Osteocyte (in vitro differentiated cells): Measurements from ENCODE around the gene UCHL5. TPM values are rescaled to one million over a fixed set of nuclear protein-coding genes. Genes with fewer than 3 reads are reported as not detected.
"Not testable (repeated sequence)": the region's sequence is repeated elsewhere in the genome, so short reads cannot be mapped to it uniquely, and the experiment has no call there.

Source experiments
- DNase-seq: peaks from one replicate; pipeline ENCODE4 v3.0.0; 2021; ENCODE audit warnings: mixed read lengths; ENCODE audit not compliant: unreplicated experiment; ENCODE audit errors: extremely low spot score
- H3K27ac Mint-ChIP-seq: one replicate; pipeline ENCODE4 v1.8.0; 2021; ENCODE audit warnings: mild to moderate bottlenecking, mixed read lengths; ENCODE audit not compliant: unreplicated experiment
- H3K27me3 Mint-ChIP-seq: one replicate; pipeline ENCODE4 v1.8.0; 2021; ENCODE audit warnings: mixed read lengths; ENCODE audit not compliant: unreplicated experiment
- H3K36me3 Mint-ChIP-seq: one replicate; pipeline ENCODE4 v1.8.0; 2021; ENCODE audit warnings: mixed read lengths; ENCODE audit not compliant: unreplicated experiment
- H3K4me1 Mint-ChIP-seq: one replicate; pipeline ENCODE4 v1.8.0; 2021; ENCODE audit warnings: mixed read lengths; ENCODE audit not compliant: unreplicated experiment
- H3K4me3 Mint-ChIP-seq: one replicate; pipeline ENCODE4 v1.8.0; 2021; ENCODE audit warnings: mild to moderate bottlenecking, moderate library complexity, mixed read lengths; ENCODE audit not compliant: unreplicated experiment
- H3K9me3 Mint-ChIP-seq: one replicate; pipeline ENCODE4 v1.8.0; 2021; ENCODE audit warnings: mixed read lengths; ENCODE audit not compliant: unreplicated experiment
- total RNA-seq: library from RNA; stranded (reverse); gene quantifications from 2 replicates; pipeline ENCODE4 v1.2.1, GENCODE V29; 2021
- TF ChIP-seq, protein P1 (sequence below): fragments of 200-600 bp; sonication (generic); IDR thresholded peaks from 2 replicates; pipeline ENCODE4 v1.5.0; 2021; ENCODE audit warnings: antibody characterized with exemption, mild to moderate bottlenecking, moderate library complexity

UCHL5 gene
- total RNA-seq, 1 donor from 2014 or later = 26.7 TPM

DNA sequence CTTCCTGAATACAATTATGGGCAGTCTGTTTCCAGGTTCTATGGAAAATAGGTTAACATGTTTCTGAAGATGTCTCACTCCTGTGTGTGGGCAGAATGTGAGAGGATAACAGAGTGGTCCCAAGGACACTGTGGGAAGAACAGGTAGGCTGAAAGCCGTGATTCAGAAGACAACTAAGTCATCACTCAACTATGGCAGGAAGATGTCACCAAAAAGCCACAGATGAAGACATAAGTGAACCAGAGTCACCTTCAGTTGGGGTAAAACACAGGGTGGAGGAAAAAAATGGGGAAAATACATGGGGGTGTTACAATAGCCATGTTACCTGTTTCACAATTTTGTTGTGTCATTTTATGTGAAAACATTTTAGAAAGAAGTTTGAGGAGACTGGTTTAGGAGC is 75.1 kb downstream of the UCHL5 start:
- no peak overlapping the region for H3K4me3 Mint-ChIP-seq
- peaks cover 13% of the 10 kb centered on the region for H3K36me3 Mint-ChIP-seq
- no peaks in the 10 kb centered on the region for H3K4me1 Mint-ChIP-seq
- TF ChIP-seq, protein P1, sequence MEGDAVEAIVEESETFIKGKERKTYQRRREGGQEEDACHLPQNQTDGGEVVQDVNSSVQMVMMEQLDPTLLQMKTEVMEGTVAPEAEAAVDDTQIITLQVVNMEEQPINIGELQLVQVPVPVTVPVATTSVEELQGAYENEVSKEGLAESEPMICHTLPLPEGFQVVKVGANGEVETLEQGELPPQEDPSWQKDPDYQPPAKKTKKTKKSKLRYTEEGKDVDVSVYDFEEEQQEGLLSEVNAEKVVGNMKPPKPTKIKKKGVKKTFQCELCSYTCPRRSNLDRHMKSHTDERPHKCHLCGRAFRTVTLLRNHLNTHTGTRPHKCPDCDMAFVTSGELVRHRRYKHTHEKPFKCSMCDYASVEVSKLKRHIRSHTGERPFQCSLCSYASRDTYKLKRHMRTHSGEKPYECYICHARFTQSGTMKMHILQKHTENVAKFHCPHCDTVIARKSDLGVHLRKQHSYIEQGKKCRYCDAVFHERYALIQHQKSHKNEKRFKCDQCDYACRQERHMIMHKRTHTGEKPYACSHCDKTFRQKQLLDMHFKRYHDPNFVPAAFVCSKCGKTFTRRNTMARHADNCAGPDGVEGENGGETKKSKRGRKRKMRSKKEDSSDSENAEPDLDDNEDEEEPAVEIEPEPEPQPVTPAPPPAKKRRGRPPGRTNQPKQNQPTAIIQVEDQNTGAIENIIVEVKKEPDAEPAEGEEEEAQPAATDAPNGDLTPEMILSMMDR = no peak
- DNase-seq = no peak
- H3K27ac Mint-ChIP-seq = no peak overlapping the region
- H3K9me3 Mint-ChIP-seq = no peaks in the 10 kb centered on the region
- no peaks in the 10 kb centered on the region for H3K27me3 Mint-ChIP-seq

DNA sequence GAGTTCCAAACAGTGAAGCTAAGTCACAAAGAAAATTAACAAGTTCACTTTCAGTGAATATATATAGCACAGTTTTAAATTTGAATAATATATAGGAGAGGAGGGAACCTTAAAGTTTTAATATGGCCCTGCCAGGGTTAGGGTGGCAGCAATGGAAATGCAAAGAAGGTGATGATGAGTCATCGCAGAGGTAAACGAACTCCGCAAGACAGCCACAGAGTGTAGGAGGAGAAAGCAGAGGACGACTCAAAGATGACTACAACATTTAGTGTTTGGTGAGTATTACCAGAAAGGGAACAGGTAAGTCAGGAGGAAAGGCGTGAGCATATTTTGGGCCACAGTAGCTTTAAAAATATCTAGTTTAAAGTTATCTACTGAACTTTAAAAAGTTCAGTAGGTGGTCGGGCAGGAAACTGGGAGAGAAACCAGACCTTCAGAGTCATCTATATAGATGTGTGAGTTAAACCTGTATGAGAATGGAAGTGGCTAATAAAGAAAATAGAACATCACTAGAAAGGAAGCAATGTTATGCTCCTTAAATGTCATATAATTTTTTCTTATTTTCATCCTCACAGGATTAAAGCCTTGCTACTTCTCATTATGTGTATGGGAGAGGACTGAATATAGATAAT is 75.7 kb downstream of the UCHL5 start:
- Mint-ChIP-seq H3K27me3 (no peaks in the 10 kb centered on the region), H3K9me3 (no peaks in the 10 kb centered on the region), H3K4me3 (no peak overlapping the region), H3K36me3 (peaks cover 13% of the 10 kb centered on the region), H3K4me1 (no peaks in the 10 kb centered on the region), H3K27ac (no peak overlapping the region)
- TF ChIP-seq, protein P1 = no peak
- no peak for DNase-seq

DNA sequence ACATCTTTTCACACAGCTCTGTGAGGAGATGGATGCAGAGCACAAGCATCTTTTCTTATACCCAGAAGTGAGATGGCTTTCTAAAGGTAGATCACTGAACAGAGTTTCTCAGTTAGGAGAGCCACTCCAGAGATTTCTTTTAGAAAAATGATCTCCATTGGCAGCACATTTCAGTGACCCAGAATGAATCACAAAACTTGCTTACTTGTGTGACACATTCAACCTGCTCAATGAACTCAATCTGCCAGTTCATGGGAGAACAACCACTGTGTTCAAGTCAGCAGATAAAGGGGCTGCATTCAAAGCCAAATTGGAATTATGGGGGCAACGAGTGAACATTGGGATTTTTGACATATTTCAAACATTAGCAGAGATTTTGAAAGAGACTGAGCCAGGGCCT is 78.3 kb downstream of the UCHL5 start:
- H3K27ac Mint-ChIP-seq = no peak overlapping the region
- H3K4me1 Mint-ChIP-seq = no peaks in the 10 kb centered on the region
- H3K36me3 Mint-ChIP-seq = peaks cover 10% of the 10 kb centered on the region
- H3K9me3 Mint-ChIP-seq = no peaks in the 10 kb centered on the region
- TF ChIP-seq, protein P1 = no peak
- no peaks in the 10 kb centered on the region for H3K27me3 Mint-ChIP-seq
- no peak for DNase-seq
- H3K4me3 Mint-ChIP-seq = no peak overlapping the region

DNA sequence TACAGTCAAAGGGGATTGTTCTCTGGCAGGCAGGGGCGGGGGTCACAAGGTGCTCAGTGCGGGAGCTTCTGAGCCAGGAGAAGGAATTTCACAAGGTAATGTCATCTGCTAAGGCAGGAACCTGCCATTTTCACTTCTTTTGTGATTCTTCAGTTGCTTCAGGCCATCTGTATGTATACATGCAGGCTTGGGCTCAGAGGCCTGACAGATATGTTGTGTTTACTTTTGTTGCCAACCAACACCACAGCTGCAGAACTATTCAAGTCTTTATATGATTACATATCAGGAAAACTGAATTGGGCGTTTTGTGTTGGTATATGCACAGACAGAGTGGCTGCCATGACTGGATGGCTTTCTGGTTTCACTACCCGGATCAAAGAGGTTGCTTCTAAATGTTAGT is 78.8 kb downstream of the UCHL5 start:
- not testable (repeated sequence) for H3K27me3 Mint-ChIP-seq, H3K4me1 Mint-ChIP-seq, DNase-seq, H3K4me3 Mint-ChIP-seq, H3K36me3 Mint-ChIP-seq, H3K9me3 Mint-ChIP-seq, H3K27ac Mint-ChIP-seq

DNA sequence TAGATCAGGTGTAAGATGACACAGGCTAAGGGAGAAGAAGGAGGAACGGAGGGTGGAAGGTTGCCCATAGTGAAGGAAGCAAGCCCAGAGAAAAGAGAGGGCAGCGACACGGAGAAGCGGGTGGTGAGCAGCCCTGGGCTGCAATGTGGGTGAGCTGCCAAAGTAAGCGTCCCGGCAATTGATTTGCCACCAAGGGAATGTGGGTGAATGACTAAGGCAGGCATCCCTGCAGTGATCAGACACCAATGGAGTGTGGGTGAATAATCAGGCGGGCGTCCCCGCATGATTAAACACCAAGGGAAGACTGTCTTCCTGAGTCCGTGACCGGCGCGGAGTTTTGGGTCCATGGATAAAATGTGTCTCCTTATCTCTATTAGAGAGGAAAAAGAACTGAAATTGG is 79.6 kb downstream of the UCHL5 start:
- Mint-ChIP-seq H3K27me3 (no peaks in the 10 kb centered on the region), H3K9me3 (no peaks in the 10 kb centered on the region), H3K36me3 (peaks cover 9% of the 10 kb centered on the region), H3K27ac (no peak overlapping the region), H3K4me1 (no peaks in the 10 kb centered on the region), H3K4me3 (no peak overlapping the region)
- TF ChIP-seq, protein P1 = no peak
- DNase-seq = no peak
